Stimulated activated effector memory CD8-positive, alpha-beta T cell treated with anti-CD3 and anti-CD28 coated beads, Interleukin-12 subunit alpha, Interleukin-12 subunit beta, amount 100 ng/mL, for 72 hours (primary cell): ENCODE measurements around the gene CEACAM8.
"Not testable (repeated sequence)": the region's sequence is repeated elsewhere in the genome, so short reads cannot be mapped to it uniquely, and the experiment has no call there.

Experiments used
- ATAC-seq: fragments of 150-1000 bp; cut with Tn5 transposase; 2 replicates; pipeline ENCODE4 v1.10.0; 2021
- DNase-seq, 2 donors: peaks; one replicate each; pipeline ENCODE4 v3.0.0; 2021 to 2022; ENCODE audit warnings: low spot score in 2 of 2
- H3K27ac Mint-ChIP-seq: one replicate; pipeline ENCODE4 v1.8.0; 2022; ENCODE audit warnings: mild to moderate bottlenecking, mixed read lengths
- H3K36me3 Mint-ChIP-seq: one replicate; pipeline ENCODE4 v1.8.0; 2022; ENCODE audit warnings: mild to moderate bottlenecking, mixed read lengths
- H3K4me1 Mint-ChIP-seq: one replicate; pipeline ENCODE4 v1.8.0; 2022; ENCODE audit warnings: mixed read lengths
- H3K4me3 Mint-ChIP-seq: one replicate; pipeline ENCODE4 v1.8.0; 2022; ENCODE audit warnings: mild to moderate bottlenecking, mixed read lengths
- H3K9me3 Mint-ChIP-seq: one replicate; pipeline ENCODE4 v1.8.0; 2022; ENCODE audit warnings: mixed read lengths

Gene CEACAM8

DNA sequence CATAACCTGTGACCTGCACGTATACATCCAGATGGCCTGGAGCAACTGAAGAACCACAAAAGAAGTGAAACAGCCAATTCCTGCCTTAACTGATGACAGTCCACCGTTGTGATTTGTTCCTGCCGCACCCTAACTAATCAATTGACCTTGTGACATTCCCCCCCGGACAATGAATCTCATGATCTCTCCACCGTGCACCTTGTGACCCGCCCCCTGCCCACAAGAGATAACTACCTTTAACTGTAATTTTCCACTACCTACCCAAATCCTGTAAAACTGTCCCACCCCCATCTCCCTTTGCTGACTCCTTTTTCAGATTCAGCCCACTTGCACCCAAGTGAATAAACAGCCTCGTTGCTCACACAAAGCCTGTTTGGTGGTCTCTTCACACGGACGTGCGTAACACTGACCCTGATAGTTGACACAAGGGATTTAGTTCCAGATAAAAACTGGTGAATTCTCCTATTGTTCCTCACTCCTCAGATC is 37.3 kb downstream of the CEACAM8 start:
- not testable (repeated sequence) for H3K9me3 Mint-ChIP-seq, H3K36me3 Mint-ChIP-seq, DNase-seq, H3K4me1 Mint-ChIP-seq, H3K4me3 Mint-ChIP-seq, ATAC-seq
- peak overlapping the region; percentile 24 for H3K27ac Mint-ChIP-seq

DNA sequence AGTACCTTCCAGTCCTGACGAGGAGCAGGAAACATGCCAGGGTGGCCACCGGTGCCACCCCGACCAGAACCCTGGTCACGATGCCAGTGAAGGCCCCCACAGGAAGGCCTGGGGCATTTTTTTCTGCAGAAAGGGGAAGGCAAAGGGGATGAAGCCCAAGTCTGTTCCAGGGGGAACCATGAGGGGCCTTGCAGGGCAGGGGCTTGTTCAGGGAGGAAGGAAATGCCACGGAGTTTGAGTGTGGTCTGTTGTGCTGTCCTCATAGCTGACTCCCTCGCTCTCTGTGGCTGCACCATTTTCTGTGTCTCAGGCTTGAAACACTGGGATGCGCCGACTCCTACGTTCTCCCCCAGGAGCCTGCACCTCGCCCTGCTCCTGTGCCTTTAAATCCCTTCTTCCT is 38.9 kb downstream of the CEACAM8 start:
- Mint-ChIP-seq H3K27ac (peak overlapping the region; percentile 38), H3K9me3 (no peaks in the 10 kb centered on the region), H3K4me3 (no peak overlapping the region), H3K36me3 (no peaks in the 10 kb centered on the region), H3K4me1 (no peaks in the 10 kb centered on the region)
- no peak for ATAC-seq
- DNase-seq, result no peak

DNA sequence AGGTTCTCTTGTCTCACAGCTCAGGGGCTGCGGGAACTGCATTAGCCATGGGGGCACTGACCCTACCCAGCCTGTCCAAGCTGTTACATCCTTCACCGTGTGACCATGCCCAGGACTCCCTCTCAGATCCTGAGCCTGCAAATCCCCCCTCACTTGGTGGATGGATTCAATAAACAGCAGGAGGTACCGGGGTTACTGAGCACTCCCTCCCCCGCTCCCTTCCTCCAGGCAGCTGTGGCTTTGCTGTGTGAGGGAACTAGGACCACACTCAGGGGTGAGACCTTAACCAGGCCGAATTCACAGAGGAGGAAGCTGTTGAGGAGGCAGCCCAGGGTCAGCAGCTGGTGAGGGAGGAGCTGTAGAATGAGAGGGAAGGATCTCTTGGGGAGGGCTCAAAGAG is 39.4 kb downstream of the CEACAM8 start:
- H3K4me3 Mint-ChIP-seq, result no peak overlapping the region
- ATAC-seq (no peak), DNase-seq (no peak)
- no peaks in the 10 kb centered on the region for H3K4me1 Mint-ChIP-seq
- H3K36me3 Mint-ChIP-seq, result no peaks in the 10 kb centered on the region
- no peaks in the 10 kb centered on the region for H3K9me3 Mint-ChIP-seq
- no peak overlapping the region for H3K27ac Mint-ChIP-seq

DNA sequence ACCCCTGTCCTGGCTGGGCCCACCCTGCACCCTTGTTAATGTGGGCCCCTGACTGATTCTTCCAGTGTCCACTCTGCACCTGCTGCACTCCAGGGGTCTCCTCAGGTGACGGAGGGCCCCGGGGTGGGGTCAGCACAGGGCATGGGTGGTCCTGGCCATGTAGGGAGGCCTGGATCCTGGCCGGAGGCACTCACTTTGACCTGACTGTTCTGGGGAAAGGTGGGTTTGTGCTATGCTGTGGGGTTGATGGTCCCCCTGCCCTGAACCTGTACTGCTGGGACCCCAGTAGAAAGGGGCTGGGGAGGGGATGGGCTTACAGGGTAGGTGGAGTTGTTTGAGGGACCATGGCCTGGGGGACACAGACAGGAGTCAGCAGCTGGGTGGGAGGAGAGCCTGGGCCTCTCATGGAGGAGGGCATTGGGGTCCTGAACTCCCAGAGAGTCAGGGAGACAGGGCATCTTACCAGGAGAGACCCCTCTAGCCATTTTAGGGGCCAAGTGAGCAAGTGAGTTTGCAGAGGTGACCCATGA is 40.6 kb downstream of the CEACAM8 start:
- Mint-ChIP-seq H3K9me3 (no peaks in the 10 kb centered on the region), H3K4me3 (no peak overlapping the region), H3K4me1 (no peaks in the 10 kb centered on the region), H3K36me3 (no peaks in the 10 kb centered on the region), H3K27ac (peak overlapping the region; percentile 79)
- ATAC-seq, result no peak
- DNase-seq, result no peak

DNA sequence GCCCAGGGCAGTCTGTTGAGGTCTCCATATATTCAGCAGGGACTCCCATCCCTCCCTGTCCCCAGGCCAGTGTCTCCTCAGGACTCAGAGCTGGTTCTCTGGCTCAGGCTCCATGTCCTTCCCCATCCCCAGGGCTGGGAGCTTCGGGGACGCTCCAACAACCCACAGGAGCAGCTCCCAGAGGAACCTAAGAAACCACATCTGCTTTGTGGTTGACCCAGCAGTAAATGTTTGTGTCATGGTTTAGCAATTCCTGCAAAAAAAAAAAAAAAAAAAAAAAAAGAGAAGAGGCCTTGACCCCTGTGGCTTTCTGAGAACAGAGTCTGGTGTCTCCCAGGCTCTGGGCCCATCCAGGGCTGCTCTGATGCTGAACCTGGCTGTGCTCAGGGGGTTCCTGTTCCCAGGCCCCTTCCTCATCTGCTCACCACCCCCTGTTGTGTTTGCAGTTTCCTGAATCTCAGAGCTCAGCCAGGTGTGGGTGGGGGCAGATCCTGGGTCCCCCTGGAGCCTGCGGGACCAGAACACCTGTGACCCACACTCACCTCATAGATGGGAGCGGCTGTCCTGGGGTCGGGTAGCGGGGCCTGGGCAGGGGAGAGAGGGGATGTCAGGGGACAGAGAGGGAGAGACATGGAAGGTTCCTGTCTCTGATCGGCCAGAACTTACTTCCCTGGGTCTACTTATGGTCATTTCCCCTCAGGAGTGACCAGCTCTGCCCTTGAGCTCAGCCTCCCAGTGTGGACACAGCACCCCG is 41.3 kb downstream of the CEACAM8 start:
- ATAC-seq (peak; percentile 8), DNase-seq (no peak)
- no peaks in the 10 kb centered on the region for H3K4me1 Mint-ChIP-seq
- no peak overlapping the region for H3K27ac Mint-ChIP-seq
- H3K36me3 Mint-ChIP-seq, result no peaks in the 10 kb centered on the region
- H3K9me3 Mint-ChIP-seq, result no peaks in the 10 kb centered on the region
- no peak overlapping the region for H3K4me3 Mint-ChIP-seq

DNA sequence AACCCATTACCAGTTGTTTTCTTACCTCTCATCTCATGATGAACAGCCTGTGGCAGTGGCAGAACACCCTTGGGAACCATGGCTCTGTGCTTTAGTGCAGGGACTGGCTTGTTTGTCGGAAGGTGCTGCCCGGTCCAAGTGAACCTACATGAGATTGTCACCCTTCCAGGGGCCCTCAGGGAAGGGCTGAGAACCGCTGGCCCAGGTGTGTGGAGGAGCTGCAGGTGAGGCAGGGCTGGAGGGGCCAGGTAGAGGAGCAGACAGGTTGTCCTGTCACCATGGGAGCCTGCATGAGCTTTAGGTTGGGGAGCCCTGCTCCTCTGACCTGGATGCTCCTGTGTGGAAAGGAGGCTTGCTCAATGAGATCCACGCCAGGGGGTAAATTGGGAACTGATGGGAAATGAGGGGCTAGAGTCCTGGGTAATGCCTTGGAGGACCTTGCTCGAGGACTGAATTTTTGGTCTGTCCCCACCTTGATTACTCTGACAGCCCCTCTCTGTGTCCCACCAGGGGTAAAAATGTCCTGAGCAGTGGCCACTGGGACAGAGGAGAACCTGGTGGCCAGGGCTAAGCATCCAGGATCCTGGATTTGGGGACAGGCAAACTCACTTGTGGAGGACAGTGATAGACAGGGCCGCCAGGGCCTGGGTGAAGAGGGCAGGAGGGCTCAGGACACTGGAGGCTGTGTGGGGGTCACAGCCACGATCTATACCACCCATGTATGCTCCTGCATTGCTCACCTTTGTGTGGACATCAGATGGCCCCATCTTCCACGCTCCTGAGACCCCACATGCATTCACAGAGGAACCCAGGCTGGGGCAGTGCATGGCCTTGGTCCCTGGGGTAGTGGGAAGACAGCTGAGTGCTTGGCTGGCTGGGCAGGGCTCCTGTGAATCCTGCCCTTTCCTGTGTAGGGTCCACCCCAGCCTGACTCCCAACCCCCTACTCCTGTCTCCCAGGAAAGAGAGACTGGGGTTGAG is 42.3 kb downstream of the CEACAM8 start:
- no peaks in the 10 kb centered on the region for H3K36me3 Mint-ChIP-seq
- ATAC-seq (peak; percentile 35), DNase-seq (no peak)
- H3K4me3 Mint-ChIP-seq, result no peak overlapping the region
- H3K4me1 Mint-ChIP-seq, result no peaks in the 10 kb centered on the region
- no peak overlapping the region for H3K27ac Mint-ChIP-seq
- no peaks in the 10 kb centered on the region for H3K9me3 Mint-ChIP-seq

DNA sequence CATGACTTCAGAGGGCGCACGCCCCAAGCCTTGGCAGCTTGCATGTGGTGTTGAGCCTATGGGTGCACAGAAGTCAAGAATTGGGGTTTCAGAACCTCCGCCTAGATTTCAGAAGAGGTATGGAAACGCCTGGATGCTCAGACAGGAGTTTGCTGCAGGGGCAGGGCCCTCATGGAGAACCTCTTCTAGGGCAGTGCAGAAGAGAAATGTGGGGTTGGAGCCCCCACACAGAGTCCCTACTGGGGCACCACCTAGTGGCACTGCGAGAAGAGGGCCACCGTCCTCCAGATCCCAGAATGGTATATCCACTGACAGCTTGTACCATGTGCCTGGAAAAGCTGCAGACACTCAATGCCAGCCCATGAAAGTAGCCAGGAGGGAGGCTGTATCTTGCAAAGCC is 44.2 kb downstream of the CEACAM8 start:
- H3K9me3 Mint-ChIP-seq, H3K4me3 Mint-ChIP-seq, H3K4me1 Mint-ChIP-seq, H3K27ac Mint-ChIP-seq, DNase-seq, ATAC-seq, H3K36me3 Mint-ChIP-seq: not testable (repeated sequence)

DNA sequence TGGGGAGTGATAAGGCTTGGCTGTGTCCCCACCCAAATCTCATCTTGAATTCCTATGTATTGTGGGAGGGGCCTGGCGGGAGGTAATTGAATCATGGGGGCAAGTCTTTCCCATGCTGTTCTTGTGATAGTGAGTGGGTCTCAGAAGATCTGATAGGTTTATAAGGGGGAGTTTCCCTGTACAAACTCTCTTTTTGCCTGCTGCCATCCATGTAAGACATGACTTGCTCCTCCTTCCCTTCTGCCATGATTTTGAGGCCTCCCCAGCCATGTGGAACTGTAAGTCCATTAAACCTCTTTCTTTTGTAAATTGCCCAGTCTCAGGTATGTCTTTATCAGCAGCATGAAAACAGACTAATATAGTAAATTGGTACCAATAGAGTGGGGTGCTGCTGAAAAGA is 45.7 kb downstream of the CEACAM8 start:
- H3K36me3 Mint-ChIP-seq, result not testable (repeated sequence)

DNA sequence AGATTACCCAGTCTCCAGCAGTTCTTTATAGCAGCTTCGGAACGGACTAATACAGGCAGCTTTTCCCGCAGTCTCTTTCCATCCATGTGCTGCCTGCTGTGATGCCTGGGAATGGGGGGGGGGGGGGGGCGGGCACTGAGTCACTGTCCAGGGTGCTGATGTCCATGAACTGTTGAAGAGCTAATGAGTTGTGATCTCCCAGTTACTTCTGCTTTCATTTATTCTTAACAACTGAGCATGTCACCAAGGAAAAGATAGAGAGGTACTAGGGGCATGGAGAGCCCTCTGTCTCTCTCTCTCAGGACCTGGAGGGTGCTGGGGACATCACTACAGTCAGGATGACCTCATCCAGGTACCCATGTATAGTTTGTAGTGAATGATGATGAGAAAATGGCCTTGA is 46.2 kb downstream of the CEACAM8 start:
- DNase-seq (no peak), ATAC-seq (no peak)
- Mint-ChIP-seq H3K4me3 (no peak overlapping the region), H3K4me1 (no peaks in the 10 kb centered on the region), H3K27ac (no peak overlapping the region), H3K36me3 (no peaks in the 10 kb centered on the region), H3K9me3 (no peaks in the 10 kb centered on the region)

More for the DNA sequence above, 45.7 kb downstream of the CEACAM8 start:
- H3K27ac Mint-ChIP-seq, DNase-seq, H3K4me3 Mint-ChIP-seq, ATAC-seq, H3K4me1 Mint-ChIP-seq, H3K9me3 Mint-ChIP-seq: not testable (repeated sequence)

DNA sequence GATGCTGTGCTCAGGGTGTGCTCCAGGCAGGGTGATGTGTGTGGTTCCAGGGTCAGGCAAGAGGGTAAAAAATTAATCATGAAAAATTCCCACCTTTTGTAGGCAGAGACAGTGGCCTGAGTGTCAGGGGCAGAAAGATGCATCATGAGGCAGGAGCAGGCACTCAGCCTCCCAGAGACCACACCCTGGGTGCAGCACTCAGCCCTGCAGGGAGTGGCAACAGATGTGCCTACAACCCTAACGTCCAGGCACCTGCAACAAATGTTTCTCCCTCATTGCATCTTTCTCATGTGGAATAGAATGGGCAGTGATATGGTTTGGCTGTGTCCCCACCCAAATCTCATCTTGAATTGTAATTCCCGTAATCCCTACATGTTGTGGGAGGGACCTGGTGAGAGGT is 46.8 kb downstream of the CEACAM8 start:
- H3K9me3 Mint-ChIP-seq, result no peaks in the 10 kb centered on the region
- DNase-seq (no peak), ATAC-seq (no peak)
- H3K4me1 Mint-ChIP-seq, result no peaks in the 10 kb centered on the region
- no peaks in the 10 kb centered on the region for H3K36me3 Mint-ChIP-seq
- H3K4me3 Mint-ChIP-seq, result no peak overlapping the region
- H3K27ac Mint-ChIP-seq, result no peak overlapping the region

DNA sequence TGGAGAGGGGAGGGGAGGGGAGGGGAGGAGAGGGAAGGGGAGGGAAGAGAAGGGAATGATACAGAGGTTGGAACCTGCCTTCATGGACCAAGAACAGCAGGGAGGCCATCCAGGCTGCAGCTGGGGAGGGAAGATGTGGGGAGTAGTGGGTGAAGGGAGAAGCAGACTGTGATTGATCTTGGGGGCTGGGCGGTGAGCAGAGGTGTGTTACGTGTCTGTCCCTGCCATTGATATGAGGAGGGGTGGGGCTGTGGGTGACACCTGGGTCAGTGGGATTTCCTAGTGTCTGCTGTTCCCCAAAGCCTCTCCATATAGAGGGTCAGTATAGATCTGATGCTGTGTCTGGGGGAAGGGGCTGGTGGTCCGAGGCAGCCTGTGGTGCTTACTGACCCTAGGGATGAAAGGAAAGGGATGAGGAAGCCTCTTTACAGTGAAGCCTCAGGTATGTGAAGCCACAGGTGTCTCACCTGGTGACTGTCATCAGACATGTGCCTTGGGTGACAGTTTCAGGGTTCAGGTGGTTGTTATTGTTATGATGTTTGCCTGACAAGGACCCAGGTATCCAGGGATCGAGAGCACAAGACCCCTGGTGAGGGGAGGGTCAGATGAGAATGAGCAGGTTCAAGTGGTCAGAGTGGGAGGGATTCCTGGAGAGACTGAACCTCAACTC is 47.8 kb downstream of the CEACAM8 start:
- Mint-ChIP-seq H3K4me3 (no peak overlapping the region), H3K4me1 (no peaks in the 10 kb centered on the region), H3K27ac (no peak overlapping the region), H3K36me3 (no peaks in the 10 kb centered on the region), H3K9me3 (no peaks in the 10 kb centered on the region)
- no peak for ATAC-seq
- no peak for DNase-seq

DNA sequence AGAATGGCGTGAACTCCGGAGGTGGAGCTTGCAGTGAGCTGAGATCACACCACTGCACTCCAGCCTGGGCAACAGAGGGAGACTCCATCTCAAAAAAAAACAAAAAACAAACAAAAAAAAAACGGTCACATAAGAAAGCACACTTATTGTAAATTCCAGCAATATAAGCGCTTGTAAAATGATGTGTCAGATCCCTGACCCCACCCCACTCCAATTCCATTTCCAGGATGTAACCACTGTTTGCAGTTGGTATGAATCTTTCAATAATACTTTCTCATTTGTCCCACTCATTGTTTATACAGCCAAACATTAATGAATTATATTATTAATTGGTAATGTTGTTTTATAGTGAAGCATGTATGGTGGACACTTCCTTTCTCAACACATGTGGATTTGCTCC is 50.6 kb downstream of the CEACAM8 start:
- H3K9me3 Mint-ChIP-seq, result no peaks in the 10 kb centered on the region

DNA sequence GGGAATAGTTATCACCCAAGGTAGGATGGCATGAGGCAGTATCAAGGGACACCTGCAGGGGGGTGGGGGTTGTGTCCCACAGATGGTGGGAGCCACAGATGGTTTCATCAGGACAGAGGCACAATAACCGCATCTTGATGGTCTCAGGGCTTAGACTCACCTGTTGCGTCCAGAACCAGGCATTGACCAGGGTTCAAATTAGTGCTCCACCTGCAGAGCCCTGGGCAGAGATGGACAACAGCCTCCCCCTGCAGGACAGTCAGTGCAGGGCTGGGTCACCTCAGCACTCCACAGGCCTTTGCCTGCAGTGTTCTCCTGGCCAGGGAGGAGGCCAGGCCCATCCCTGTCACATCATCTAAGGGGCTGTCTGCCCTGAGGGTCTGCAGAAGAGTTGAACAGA is 51.9 kb downstream of the CEACAM8 start:
- Mint-ChIP-seq H3K4me1 (no peaks in the 10 kb centered on the region), H3K9me3 (no peaks in the 10 kb centered on the region), H3K4me3 (no peak overlapping the region), H3K36me3 (no peaks in the 10 kb centered on the region), H3K27ac (no peak overlapping the region)
- DNase-seq (no peak), ATAC-seq (no peak)

More for the DNA sequence above, 50.6 kb downstream of the CEACAM8 start:
- H3K4me1 Mint-ChIP-seq, result no peaks in the 10 kb centered on the region
- no peak overlapping the region for H3K27ac Mint-ChIP-seq
- no peak overlapping the region for H3K4me3 Mint-ChIP-seq
- ATAC-seq (no peak), DNase-seq (no peak)
- H3K36me3 Mint-ChIP-seq, result no peaks in the 10 kb centered on the region

DNA sequence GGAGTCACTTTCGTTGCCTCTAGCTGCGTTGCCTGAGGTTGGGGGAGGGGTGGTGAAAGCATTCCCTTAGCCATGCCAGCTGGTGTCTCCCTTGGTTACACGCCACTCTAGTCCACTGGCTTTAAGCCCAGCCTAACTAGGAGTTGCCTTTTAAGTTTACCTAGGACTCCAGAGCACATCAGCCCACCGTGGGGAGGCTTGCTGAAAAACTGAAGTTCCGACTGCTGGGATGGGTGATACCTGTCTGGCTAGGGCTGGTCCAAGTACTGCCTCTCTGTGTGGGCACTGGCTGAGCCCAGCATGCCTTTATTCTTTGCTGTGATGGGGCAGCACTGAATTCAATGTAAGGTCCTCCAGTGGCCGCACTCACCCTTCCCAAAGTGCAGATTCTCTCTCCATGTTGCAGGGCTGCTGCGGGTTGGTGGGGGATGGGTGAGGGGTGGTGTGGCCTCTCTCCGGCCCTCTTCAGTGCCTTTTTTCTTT is 54.6 kb downstream of the CEACAM8 start:
- DNase-seq, result no peak
- H3K9me3 Mint-ChIP-seq, result no peaks in the 10 kb centered on the region
- H3K4me1 Mint-ChIP-seq, result no peaks in the 10 kb centered on the region
- H3K27ac Mint-ChIP-seq, result no peak overlapping the region
- no peaks in the 10 kb centered on the region for H3K36me3 Mint-ChIP-seq
- ATAC-seq, result no peak
- no peak overlapping the region for H3K4me3 Mint-ChIP-seq
